ENCODE measurements around the gene TBL1X. TPM values are rescaled to one million over a fixed set of nuclear protein-coding genes. Genes with fewer than 3 reads are reported as not detected.

Gene TBL1X
- total and polyA plus RNA-seq, 2 of the 4 experiments (the other 2 are of a cell fraction) = 16.2 to 20.8 TPM

DNA sequence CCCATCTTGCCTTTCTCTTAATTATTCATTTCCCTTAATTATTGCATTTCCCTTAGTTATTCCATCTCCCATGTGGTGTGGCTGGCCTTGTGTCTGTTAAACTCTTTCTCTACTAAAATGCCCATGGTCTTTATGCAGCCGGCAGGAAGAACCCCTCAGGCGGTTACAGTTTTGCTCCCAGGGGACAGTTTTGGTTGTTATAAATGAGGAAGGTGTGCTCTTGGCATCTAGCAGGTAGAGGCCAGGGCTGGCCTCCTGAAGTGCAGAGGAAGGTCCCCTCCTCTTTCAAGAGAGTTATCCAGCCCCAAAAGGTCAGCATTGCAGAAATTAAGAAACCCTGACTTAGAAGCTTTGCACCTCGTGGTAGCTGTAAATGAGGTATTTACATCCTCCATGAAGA lies 18.0 kb downstream of the TBL1X start:
- H3K4ac ChIP-seq (ENCODE audit: low read depth, low read length) = no peak overlapping the region
- WGBS, 2 experiments (ENCODE audit: extremely low coverage in 2 of 2, insufficient read length in 1 of 2) = no CpG with 5 or more reads among the region's 3 CpGs

More for the DNA sequence above, 18.0 kb downstream of the TBL1X start:
- no peak overlapping the region for H3K14ac ChIP-seq (replicated peaks; ENCODE audit: low read depth, low read length)
- H3K4me2 ChIP-seq (ENCODE audit: low read depth, low read length) = no peak overlapping the region
- H4K5ac ChIP-seq (ENCODE audit: low read depth, low read length) = no peak overlapping the region
- H3K9me3 ChIP-seq (ENCODE audit: control insufficient read depth, insufficient read depth, low read length) = no peaks in the 10 kb centered on the region
- H3K79me1 ChIP-seq (ENCODE audit: low read depth in 1 of 2, low read length in 2 of 2) = peaks cover 15 to 22% of the 10 kb centered on the region in 2 experiments
- H3K27me3 ChIP-seq (ENCODE audit: control insufficient read depth, insufficient read depth, low read length) = no peaks in the 10 kb centered on the region
- H3K4me1 ChIP-seq (ENCODE audit: control insufficient read depth, insufficient read depth, low read length) = peaks cover 2% of the 10 kb centered on the region; the same call in 1 of the 2 replicates
- ChIA-PET POLR2A (ENCODE audit: unreplicated experiment) (no interaction called here), CTCF (no interaction called here)
- H4K91ac ChIP-seq (ENCODE audit: insufficient read depth, low read depth, low read length) = no peak overlapping the region
- no peaks in the 10 kb centered on the region for H3K36me3 ChIP-seq (ENCODE audit: control insufficient read depth, insufficient read depth, low read length)
- intact Hi-C loops (cut with micrococcal nuclease) (no loop called here), dilution Hi-C loops (cut with HindIII; ENCODE audit: low sequenced_read_pairs, unreplicated experiment) (no loop called here), in situ Hi-C loops (cut with MboI; ENCODE audit: low sequenced_read_pairs) (no loop called here)
- H3K56ac ChIP-seq (ENCODE audit: extremely low read depth, insufficient read depth, low read length) = no peak overlapping the region
- no peak overlapping the region for H3K9ac ChIP-seq (ENCODE audit: low read depth, low read length)
- H2BK20ac ChIP-seq (ENCODE audit: low read depth, low read length) = no peak overlapping the region
- no peaks in the 10 kb centered on the region; the same call in 1 of the 2 replicates for H3K9me1 ChIP-seq (ENCODE audit: insufficient read depth, low read length)
- H2AFZ ChIP-seq (replicated peaks; ENCODE audit: low read length, poor library complexity) = no peak overlapping the region
- no peak overlapping the region for H3K4me3 ChIP-seq (ENCODE audit: insufficient read depth, low read depth, low read length)
- BruUV-seq (replicated peaks) = no TSS peak
- H2BK5ac ChIP-seq (ENCODE audit: low read depth, low read length, poor library complexity, severe bottlenecking) = no peak overlapping the region
- H2AK5ac ChIP-seq (ENCODE audit: low read depth, low read length) = no peak overlapping the region
- no peak overlapping the region for H4K8ac ChIP-seq (ENCODE audit: low read depth in 2 of 2, low read length in 2 of 2)
- ATAC-seq (ENCODE audit: low read depth) (no peak), DNase-seq (no peak)
- H3K23ac ChIP-seq (ENCODE audit: low read depth, low read length) = no peak overlapping the region
- peaks cover 43% of the 10 kb centered on the region for H4K20me1 ChIP-seq (ENCODE audit: insufficient read depth, low read length)
- no peak overlapping the region for H3K27ac ChIP-seq (ENCODE audit: insufficient read depth, low read length)
- TF ChIP-seq MXI1 (IDR thresholded peaks at IDR 0.05; ENCODE audit: borderline replicate concordance, low read depth, low read length) (no peak), RFX5 (IDR thresholded peaks at IDR 0.05; ENCODE audit: low read depth, low read length) (no peak), CHD1 (IDR thresholded peaks at IDR 0.05; ENCODE audit: low read depth, low read length) (no peak), SMC3 (IDR thresholded peaks at IDR 0.05; ENCODE audit: low read depth, low read length) (no peak), BHLHE40 (IDR thresholded peaks at IDR 0.05; ENCODE audit: low read depth, low read length) (no peak), POLR2A (IDR thresholded peaks at IDR 0.05; ENCODE audit: low read depth, low read length) (no peak), RAD21 (IDR thresholded peaks at IDR 0.05; ENCODE audit: low read length) (no peak)
- TF ChIP-seq, protein P1, sequence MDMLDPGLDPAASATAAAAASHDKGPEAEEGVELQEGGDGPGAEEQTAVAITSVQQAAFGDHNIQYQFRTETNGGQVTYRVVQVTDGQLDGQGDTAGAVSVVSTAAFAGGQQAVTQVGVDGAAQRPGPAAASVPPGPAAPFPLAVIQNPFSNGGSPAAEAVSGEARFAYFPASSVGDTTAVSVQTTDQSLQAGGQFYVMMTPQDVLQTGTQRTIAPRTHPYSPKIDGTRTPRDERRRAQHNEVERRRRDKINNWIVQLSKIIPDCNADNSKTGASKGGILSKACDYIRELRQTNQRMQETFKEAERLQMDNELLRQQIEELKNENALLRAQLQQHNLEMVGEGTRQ (IDR thresholded peaks at IDR 0.05; ENCODE audit: low read depth, low read length) = no peak
- TF ChIP-seq, protein P2, sequence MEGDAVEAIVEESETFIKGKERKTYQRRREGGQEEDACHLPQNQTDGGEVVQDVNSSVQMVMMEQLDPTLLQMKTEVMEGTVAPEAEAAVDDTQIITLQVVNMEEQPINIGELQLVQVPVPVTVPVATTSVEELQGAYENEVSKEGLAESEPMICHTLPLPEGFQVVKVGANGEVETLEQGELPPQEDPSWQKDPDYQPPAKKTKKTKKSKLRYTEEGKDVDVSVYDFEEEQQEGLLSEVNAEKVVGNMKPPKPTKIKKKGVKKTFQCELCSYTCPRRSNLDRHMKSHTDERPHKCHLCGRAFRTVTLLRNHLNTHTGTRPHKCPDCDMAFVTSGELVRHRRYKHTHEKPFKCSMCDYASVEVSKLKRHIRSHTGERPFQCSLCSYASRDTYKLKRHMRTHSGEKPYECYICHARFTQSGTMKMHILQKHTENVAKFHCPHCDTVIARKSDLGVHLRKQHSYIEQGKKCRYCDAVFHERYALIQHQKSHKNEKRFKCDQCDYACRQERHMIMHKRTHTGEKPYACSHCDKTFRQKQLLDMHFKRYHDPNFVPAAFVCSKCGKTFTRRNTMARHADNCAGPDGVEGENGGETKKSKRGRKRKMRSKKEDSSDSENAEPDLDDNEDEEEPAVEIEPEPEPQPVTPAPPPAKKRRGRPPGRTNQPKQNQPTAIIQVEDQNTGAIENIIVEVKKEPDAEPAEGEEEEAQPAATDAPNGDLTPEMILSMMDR (conservative IDR thresholded peaks at IDR 0.05; ENCODE audit: low read depth, low read length) = no peak
- TF ChIP-seq, protein P3, sequence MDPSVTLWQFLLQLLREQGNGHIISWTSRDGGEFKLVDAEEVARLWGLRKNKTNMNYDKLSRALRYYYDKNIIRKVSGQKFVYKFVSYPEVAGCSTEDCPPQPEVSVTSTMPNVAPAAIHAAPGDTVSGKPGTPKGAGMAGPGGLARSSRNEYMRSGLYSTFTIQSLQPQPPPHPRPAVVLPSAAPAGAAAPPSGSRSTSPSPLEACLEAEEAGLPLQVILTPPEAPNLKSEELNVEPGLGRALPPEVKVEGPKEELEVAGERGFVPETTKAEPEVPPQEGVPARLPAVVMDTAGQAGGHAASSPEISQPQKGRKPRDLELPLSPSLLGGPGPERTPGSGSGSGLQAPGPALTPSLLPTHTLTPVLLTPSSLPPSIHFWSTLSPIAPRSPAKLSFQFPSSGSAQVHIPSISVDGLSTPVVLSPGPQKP (IDR thresholded peaks at IDR 0.05; ENCODE audit: borderline replicate concordance, low read depth, low read length) = no peak
- H2AK9ac ChIP-seq (replicated peaks; ENCODE audit: low read depth, low read length, poor library complexity) = no peak overlapping the region
- H2BK120ac ChIP-seq (ENCODE audit: low read depth, low read length) = no peak overlapping the region
- no peak overlapping the region for H2BK15ac ChIP-seq (ENCODE audit: low read depth, low read length)
- H3K18ac ChIP-seq (ENCODE audit: low read depth, low read length) = no peak overlapping the region

Data from IMR-90 (cell line).